AG04449 (cell line): ENCODE results near the gene RTP1.

ENCODE experiments used
- CTCF ChIA-PET: fragments of 350-600 bp; formaldehyde crosslinking; extraction: SDS; loops from one replicate; lab custom pipeline; 2021; ENCODE audit warnings: antibody characterized with exemption; lab: Yijun Ruan, JAX
- POLR2A ChIA-PET: fragments of 400-600, 350-600 bp; formaldehyde crosslinking; extraction: SDS; loops from one replicate; lab custom pipeline; 2020; ENCODE audit warnings: antibody characterized with exemption, inconsistent platforms; lab: Yijun Ruan, JAX
- DNase-seq: peaks from one replicate; pipeline ENCODE4 v3.0.0-alpha.2; 2010; ENCODE audit warnings: low read depth, low spot score
- H3K4me3 ChIP-seq: 2 replicates; pipeline ENCODE4 v1.5.1; 2011; ENCODE audit warnings: low read depth, mild to moderate bottlenecking, control low read depth, low read length
- TF ChIP-seq, protein P1 (sequence below): IDR thresholded peaks from one replicate; pipeline ENCODE4 v1.5.1; 2011; ENCODE audit warnings: mild to moderate bottlenecking, moderate library complexity, low read length, control low read depth, inconsistent platforms; ENCODE audit not compliant: insufficient read depth; ENCODE audit errors: missing control alignments

The RTP1 gene

DNA sequence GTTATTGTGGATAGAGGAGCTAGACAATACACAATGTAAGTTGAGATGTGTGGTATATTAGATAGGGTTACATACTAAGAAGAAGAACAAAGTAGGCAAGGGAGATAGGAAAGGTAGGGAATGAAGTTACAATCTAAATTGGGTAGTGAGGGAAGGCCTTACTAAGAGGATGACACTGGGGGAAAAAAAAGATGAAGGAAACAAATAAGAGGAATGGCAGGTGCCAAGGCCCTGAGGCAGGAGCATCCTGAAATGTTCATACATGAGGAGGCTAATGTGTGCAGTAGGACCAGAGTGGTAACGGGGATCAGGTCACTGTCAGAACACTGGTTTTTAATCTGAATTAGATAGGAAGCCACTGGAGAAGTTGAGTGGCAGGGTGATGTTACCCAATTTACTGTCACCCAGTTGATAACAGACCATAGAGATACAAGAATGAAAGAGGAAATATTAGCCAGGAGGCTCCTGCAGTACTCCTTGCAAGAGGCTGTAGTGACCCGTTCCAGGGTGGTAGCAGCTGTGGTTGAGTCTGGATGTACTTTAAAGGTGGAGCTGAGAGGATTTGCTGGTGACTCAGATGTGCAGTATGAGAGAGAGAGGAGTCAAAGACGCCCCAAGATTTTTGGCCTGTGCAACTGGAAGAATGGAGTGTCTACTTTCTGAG, 14.4 kb downstream of the RTP1 start:
- DNase-seq: no peak
- TF ChIP-seq, protein P1, sequence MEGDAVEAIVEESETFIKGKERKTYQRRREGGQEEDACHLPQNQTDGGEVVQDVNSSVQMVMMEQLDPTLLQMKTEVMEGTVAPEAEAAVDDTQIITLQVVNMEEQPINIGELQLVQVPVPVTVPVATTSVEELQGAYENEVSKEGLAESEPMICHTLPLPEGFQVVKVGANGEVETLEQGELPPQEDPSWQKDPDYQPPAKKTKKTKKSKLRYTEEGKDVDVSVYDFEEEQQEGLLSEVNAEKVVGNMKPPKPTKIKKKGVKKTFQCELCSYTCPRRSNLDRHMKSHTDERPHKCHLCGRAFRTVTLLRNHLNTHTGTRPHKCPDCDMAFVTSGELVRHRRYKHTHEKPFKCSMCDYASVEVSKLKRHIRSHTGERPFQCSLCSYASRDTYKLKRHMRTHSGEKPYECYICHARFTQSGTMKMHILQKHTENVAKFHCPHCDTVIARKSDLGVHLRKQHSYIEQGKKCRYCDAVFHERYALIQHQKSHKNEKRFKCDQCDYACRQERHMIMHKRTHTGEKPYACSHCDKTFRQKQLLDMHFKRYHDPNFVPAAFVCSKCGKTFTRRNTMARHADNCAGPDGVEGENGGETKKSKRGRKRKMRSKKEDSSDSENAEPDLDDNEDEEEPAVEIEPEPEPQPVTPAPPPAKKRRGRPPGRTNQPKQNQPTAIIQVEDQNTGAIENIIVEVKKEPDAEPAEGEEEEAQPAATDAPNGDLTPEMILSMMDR: no peak
- CTCF ChIA-PET: interaction anchor here (1.3 to 19.8 kb wide), 7 partner anchors 7 to 466 kb away, joined by 3 to 538 read pairs (median 23); partner anchors contain the start of genes RPL39L and SST
- H3K4me3 ChIP-seq: no peak overlapping the region
- POLR2A ChIA-PET: no interaction called here

DNA sequence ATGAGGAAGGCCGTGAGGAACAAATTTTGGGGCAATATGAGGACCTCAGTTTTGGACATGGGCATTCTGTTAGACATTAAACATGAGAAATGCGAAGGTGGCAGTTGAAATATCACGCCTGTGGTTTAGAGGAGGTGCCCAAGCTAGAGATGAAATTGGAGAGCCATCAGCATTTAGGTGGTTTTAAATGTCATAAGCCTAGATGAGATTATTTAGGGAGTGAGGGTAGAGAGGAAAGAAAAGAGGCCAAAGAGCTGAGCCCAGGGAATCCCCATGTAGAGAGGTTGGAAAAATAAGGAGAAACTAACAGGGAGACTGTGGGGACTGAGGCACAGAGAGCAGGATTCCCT, 14.9 kb downstream of the RTP1 start:
- DNase-seq: no peak
- ChIA-PET CTCF (interaction anchor here (1.3 to 19.8 kb wide), 6 partner anchors 7 to 465 kb away, joined by 4 to 538 read pairs (median 26); partner anchors contain the start of genes RPL39L and SST), POLR2A (no interaction called here)
- H3K4me3 ChIP-seq: no peak overlapping the region
- TF ChIP-seq, protein P1: no peak

DNA sequence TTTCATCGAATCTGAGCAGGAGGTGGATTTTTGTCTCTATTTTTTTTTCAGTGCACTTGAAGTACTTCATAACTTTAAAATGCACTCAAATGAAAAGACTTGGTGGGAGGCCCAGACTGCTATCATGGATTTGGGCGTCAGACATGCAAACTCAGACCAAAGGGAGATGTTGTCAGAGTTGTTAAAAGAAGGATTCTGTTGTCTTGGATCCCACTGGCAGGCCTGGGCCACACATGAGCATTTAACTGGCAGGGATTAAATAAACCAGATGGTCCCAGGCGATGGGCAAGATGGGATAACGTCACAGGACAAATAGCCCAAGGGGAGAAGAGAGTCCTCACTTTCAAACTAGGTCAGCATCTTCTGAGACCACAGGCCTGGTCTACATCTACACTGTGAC, 15.4 kb downstream of the RTP1 start:
- POLR2A ChIA-PET: no interaction called here
- no peak for DNase-seq
- CTCF ChIA-PET: interaction anchor here (0.6 to 19.8 kb wide), 3 partner anchors 10 to 465 kb away, joined by 3 to 538 read pairs (median 33); partner anchors contain the start of gene SST
- TF ChIP-seq, protein P1: no peak
- H3K4me3 ChIP-seq: no peak overlapping the region

DNA sequence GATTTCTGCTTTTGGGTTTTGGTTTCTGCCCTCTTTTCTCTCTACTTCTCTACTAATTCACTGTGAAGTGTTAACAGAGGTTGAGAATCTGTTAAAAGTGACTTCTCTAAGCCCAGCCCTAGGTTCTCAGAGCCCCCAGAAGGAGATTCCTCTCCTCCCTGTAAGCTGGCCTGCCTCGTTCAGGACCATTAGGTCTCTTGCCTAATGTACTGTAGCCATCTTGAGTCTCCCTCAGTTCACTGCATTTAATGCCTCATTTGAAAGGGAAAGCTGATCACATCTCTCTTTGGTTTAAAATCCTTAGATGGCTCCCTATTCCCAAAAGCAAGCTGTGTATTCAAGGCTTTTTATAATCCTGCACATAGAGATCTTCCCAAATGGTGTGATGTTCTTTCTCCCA, 16.3 kb downstream of the RTP1 start:
- no peak overlapping the region for H3K4me3 ChIP-seq
- DNase-seq: no peak
- TF ChIP-seq, protein P1: no peak
- CTCF ChIA-PET: interaction anchor here (18.9 to 19.8 kb wide), 2 partner anchors 107 to 464 kb away, joined by 442 to 538 read pairs; partner anchors contain the start of gene SST
- POLR2A ChIA-PET: no interaction called here

DNA sequence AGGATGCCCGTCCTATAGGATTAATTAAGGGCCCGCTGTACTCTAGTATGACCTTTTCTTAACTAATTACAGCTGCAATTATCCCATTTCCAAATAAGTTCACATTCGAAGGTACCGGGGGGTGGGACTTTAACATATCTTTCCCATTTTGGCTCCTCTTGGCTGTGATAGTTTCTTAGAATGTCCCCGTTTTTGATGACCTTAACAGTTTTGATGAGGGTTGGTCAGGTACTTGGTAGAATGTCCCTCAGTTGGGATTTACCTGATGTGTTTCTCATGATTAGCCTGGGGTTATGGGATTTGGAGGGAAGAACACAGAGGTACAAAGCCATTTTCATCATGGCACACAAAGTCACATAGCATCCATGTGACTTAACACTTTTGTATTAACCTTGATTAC, 18.2 kb downstream of the RTP1 start:
- TF ChIP-seq, protein P1: no peak
- no peak overlapping the region for H3K4me3 ChIP-seq
- ChIA-PET POLR2A (no interaction called here), CTCF (interaction anchor here (18.9 to 19.8 kb wide), 2 partner anchors 105 to 462 kb away, joined by 442 to 538 read pairs; partner anchors contain the start of gene SST)
- no peak for DNase-seq

DNA sequence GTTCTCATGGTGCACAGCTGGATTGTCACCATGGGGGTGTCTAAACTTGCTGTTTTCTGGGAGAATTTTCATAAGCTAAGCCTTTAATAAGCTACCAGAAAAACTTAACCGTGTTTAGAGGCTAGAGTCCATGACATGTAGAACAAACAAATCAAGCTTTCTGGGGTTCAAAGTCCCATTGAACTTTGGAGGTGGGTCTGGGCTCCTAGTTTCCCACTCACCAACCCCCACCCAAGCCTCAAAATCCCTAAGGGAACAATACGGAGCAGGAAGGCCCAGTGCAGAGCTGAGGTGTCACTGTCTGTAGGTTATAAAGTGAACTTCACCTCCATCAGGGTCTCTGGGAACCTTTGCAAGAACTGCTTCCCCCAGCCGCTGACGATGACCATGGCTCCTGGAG, 25.5 kb downstream of the RTP1 start:
- TF ChIP-seq, protein P1: no peak
- ChIA-PET CTCF (interaction anchor here (0.6 to 19.8 kb wide), 14 partner anchors 10 to 493 kb away, joined by 3 to 538 read pairs (median 4); partner anchors contain the start of genes MASP1, RPL39L and SST), POLR2A (no interaction called here)
- DNase-seq: no peak
- H3K4me3 ChIP-seq: no peak overlapping the region
